HG03280 (cell line): Measurements from ENCODE around the gene FCRL2.
"Not testable (repeated sequence)": the region's sequence is repeated elsewhere in the genome, so short reads cannot be mapped to it uniquely, and the experiment has no call there.

Experiments
- ATAC-seq: cut with Tn5 transposase; IDR thresholded peaks from one replicate; pipeline ENCODE4 v1.9.1; 2021; ENCODE audit warnings: mild to moderate bottlenecking, moderate library complexity; ENCODE audit not compliant: unreplicated experiment

FCRL2 gene

DNA sequence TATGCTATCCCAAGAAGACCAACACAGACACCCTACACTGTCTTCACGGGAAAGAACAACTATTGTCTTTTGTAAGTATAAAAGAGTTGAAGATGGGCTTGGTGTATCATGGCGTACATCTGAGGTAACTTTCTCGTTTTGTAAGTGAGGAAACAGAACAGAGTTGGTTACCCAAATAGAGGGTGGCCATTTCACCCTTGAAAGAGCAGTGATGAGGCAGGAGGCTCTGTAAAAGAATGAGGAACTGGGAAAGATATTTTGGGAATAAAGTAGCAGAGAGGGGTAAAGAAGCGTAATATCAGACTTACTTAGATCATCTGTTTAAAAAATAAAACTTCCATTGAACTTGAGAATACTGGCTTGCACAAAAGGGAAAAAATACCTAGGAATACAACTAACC lies 18.9 kb downstream of the FCRL2 start:
- no peak for ATAC-seq

DNA sequence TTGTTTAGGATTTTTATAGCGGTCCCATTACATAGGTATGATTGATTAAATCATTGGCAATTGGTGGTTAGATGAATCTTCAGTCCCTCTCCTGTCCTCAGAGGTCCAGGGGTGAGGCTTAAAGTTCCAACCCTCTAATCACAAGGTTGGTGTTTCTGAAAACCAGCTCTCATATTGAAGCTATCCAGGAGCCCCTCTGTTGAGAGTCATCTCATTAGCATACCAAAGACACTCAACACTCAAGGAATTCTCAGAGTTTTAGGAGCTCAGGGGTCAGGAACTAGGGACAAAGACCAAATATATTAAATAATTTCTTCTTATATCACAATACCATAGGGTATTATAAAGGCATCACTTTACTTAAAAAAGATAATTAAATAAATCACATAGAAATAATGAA lies 23.3 kb downstream of the FCRL2 start:
- ATAC-seq, result no peak

- ATAC-seq, result no peak
Observed at GRCh38 chr1:157751283-157751682, 25.6 kb downstream of the FCRL2 start.

GRCh38 chr1:157748262-157748817 lies 28.6 kb downstream of the FCRL2 start:
- ATAC-seq, result no peak

DNA sequence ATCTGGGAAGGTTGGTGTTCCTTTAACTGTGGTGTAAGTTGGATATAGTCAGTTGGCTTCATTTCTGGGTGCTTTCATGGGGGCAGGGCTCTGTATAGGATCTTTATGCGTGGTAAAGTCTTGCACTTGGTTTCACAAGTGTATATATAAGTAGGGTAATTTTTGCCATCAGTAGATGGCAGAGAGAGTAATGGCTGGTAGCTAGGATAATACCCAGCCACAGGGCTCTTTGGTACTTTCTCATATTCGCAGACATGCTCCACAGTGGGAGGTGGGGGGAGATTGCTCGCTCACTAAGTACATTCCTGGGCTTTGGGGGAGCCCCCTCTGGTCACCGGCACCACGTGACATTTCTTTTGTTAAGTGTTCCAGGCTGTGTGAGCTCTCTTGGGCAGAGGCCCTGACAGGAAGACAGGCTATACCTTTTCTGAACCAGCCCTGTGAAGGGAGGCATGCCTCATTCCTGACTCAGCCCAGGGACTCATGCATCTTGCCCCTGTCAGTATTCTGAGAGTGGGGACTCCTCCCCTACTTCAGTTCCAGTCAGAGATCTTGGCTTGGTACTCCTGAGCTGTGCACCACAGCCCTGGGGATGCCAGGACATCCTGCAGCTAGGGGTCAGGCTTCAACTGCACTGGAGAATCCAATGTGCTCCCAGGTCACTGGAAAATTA lies 37.6 kb downstream of the FCRL2 start:
- no peak for ATAC-seq

- ATAC-seq, result not testable (repeated sequence)
Observed at GRCh38 chr1:157735991-157736390, 40.9 kb downstream of the FCRL2 start.

DNA sequence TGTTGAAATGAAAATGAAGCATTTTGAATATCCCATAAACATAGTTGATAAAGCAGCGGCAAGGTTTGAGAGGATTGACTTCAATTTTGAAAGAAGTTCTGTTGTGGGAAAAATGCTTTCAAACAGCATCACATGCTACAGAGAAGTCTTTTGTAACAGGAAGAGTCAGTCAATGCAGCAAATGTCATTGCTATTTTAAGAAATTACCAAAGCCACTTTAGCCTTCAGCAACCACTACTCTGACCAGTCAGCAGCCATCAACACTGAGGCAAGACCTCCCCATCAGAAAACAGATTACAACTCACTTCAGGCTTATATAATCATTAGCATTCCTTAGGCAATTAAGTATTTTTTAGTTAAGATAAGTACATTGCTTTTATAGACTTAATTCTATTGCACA lies 42.6 kb downstream of the FCRL2 start:
- no peak for ATAC-seq

GRCh38 chr1:157732755-157733154 lies 44.2 kb downstream of the FCRL2 start:
- no peak for ATAC-seq

GRCh38 chr1:157725221-157725577 lies 51.7 kb downstream of the FCRL2 start:
- ATAC-seq, result no peak

DNA sequence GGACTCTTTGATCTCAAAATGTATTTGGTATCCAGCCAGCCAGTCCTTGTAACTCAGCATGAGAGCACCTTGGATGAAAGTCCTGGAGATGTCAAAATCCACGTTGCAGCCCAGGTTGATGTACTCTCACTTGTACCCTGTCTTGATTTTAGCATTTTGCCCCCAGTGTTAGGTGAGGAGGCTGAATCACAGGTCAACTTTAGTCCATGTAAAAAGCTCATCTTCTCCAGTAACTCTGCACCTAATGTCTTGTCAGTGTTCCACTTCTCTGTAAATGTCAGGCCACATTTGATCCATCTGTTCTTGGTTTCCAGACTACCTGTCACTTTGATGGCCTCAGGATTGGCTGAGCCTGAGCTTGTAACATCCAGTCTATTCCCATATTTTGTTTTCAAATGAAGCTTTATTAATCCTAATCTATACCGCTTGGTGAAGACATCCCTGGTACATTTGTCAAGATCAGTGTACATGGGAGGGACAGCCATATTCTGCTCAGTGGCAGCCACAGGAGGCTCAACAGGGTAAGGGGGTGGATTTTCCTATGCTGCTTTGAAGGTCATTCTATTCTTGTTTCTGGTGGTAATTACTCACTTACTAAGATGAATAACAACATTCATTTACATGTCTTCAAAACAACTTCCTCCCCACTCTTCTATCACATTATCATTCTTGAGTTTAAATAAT lies 52.3 kb downstream of the FCRL2 start:
- no peak for ATAC-seq

DNA sequence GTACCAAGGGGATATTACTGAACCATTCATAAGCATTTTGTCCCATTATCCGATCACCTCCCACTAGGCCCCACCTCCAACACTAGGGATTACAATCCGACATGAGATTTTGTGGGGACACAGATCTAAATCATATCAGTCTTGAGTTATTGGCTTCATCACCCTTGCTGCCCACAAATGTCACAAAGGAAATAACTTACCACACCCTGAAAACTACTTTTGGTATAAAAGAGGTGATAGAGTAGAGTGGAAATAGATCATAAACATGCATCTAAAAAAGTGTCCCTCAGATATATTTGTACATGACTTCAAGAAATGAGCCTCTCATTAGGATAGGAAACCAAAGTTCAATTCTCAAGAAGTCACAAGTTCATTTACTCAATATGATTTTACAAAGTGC lies 53.8 kb downstream of the FCRL2 start:
- no peak for ATAC-seq

DNA sequence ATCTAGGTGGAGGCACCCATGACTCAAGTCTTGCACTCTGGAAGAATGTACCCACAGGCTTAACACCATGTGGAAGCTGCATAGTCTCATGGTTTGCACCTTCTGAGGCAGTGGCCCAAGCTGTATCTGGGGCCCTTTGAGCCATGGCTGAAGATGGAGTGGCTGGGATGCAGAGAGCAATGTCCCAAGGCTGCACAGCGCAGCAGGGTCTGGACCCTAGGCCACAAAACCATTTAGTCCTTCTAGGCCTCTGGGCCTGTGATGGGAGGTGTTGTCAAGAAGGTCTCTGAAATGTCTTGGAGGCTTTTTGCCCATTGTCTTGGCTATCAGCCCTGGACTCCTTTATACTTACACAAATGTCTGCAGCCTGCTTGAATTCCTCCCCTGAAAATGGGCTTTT lies 54.9 kb downstream of the FCRL2 start:
- ATAC-seq, result no peak

GRCh38 chr1:157715736-157716135 lies 61.2 kb downstream of the FCRL2 start:
- no peak for ATAC-seq

GRCh38 chr1:157711802-157712201 lies 65.1 kb downstream of the FCRL2 start:
- no peak for ATAC-seq

DNA sequence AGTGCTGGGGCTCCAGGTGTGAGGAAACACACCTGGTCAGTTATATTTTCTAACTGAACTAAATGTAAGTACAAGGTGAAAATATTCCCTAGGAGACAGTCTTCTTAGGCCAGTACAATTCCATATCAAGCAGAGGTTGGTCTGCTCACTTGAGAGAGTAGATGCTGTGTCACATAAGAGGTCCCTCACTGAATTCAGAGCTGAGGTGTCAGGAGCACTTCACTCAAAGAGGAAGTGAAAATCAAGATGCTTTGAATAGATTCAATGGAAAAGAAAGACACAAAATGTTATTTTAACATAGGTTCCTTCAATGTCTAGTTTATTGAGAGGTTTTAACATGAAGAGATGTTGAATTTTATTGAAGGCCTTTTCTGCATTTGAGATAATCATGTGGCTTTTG lies 72.1 kb downstream of the FCRL2 start:
- no peak for ATAC-seq

- ATAC-seq, result no peak
Observed at GRCh38 chr1:157703981-157704380, 73.0 kb downstream of the FCRL2 start.

DNA sequence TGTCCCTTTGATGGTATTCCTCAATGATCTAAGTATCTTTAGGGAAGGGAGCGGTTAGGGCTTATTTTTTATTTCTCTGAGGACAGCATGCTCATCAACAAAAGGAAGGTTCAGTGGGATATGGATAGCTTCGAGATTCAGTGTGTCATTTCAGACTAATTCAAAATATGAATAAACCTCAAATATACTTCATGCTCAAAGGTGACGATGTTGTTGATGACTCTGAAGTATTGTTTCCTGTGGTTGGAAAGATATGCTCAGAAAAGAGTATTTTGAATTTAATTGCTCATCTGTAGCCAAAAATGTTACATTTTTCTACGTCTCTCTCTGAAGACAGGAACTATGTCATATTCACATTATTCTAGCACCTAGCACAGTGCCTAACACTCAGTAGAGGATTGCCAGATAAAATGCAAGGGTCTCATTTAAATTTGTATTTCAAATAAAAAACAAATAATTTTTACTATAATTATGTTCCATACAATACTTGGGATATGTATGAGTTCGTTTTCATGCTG lies 74.6 kb downstream of the FCRL2 start:
- no peak for ATAC-seq

DNA sequence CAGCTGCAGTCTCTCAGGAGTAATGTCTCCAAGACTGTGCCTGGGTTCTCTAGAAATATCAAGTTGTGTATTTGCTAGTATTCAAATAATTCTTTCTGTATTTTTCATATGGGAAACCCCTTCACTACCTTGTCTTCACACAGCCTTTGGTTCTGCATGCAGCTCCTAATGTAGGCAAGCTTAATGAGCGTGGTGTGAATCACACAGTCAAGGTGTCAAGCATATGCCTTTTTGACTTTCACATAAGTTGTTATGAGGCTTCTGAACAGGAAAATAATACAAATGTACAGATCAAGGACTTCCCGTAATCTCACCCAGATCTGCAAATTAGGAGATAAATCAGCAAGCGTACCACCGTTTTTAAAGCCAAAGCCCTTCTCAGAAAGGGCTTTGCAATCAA lies 76.2 kb downstream of the FCRL2 start, which contains the start of gene FCRL3:
Gene FCRL3, minus strand, starts transcription at position 38 of the 400 bp plus-strand sequence. CDS start 280 bp downstream, outside the sequence.
- ATAC-seq, result no peak

DNA sequence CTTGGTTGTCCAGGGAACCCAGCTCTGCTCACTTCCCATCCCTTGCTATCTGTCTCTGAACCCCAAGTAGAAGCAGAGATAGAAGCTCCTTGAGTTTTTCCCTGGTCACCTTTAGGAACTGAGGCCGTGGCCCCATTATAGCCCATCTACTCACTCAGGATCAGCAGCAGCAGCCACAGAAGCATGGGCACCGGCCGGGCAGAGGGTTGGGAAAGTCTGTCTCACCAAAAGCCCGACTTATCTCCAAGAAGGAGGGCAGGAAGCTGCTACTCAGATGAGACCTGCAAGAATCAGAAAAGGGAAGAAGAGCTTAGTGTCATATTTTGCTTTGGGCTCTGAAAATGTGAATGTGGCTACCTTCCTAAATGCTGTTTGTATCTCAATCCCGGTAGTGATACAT lies 76.6 kb downstream of the FCRL2 start:
- ATAC-seq, result no peak

- no peak for ATAC-seq
Observed at GRCh38 chr1:157697781-157698569, 79.0 kb downstream of the FCRL2 start.

DNA sequence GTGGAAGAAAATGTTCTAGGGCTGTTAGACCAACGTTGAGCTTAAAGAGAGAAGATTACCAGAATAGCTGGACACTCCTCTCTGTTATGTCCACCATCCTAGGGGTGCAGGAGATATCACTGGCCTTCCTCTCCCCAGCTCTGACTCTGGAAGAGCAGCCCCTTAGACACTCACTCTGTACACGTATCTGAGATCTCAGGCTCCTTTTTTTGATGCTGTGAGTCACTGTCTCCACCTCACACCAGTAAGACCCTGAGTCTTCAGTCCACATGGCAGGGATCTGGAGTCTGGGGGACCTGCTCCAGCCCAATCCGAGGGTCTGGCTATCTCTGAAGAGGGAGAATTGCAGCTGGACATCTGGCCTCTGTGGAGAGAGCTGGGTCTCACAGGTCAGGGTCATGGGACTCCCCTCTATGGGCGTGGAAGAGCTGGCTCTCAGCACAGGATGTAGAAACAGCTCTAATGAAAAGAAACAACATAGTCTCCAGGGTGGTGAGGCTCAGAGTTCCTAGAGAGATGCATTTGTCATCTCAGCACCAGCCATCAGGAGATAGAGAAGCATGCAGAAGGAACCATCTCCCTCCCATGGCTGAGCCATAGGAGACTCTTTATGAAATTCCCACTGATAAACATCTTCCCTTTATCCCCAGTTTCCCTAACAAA lies 79.8 kb downstream of the FCRL2 start:
- no peak for ATAC-seq
